ENCODE results near the gene LINS1. TPM values are rescaled to one million over a fixed set of nuclear protein-coding genes. Genes with fewer than 3 reads are reported as not detected.

Gene LINS1
- 4.1 and 5.0 TPM in 2 replicates for total RNA-seq

GRCh38 chr15:100602064-100602822 is at the start of gene LINS1, which contains the start of gene ASB7:
TSS of gene LINS1 (minus strand) at chr15:100602184. CDS start at chr15:100580842, 21,342 bp downstream.
TSS of gene ASB7 (plus strand) at chr15:100602589. CDS start at chr15:100612217, 9,628 bp downstream.
- DNase-seq (ENCODE audit: low read depth in 2 of 2), result peak; percentile 100

- DNase-seq (ENCODE audit: low read depth in 2 of 2), result no peak
Observed at GRCh38 chr15:100651253-100651652, 49.3 kb upstream of the LINS1 start.

- DNase-seq (ENCODE audit: low read depth in 2 of 2), result no peak
Observed at GRCh38 chr15:100650685-100651084, 48.7 kb upstream of the LINS1 start.

GRCh38 chr15:100648951-100649350 is 47.0 kb upstream of the LINS1 start:
- no peak for DNase-seq (ENCODE audit: low read depth in 2 of 2)

GRCh38 chr15:100645671-100646070 is 43.7 kb upstream of the LINS1 start:
- no peak for DNase-seq (ENCODE audit: low read depth in 2 of 2)

- no peak for DNase-seq (ENCODE audit: low read depth in 2 of 2)
Observed at GRCh38 chr15:100642950-100643338, 41.0 kb upstream of the LINS1 start.

GRCh38 chr15:100642213-100642949 is 40.4 kb upstream of the LINS1 start:
- DNase-seq (ENCODE audit: low read depth in 2 of 2), result no peak

- no peak for DNase-seq (ENCODE audit: low read depth in 2 of 2)
Observed at GRCh38 chr15:100638177-100638730, 36.3 kb upstream of the LINS1 start.

GRCh38 chr15:100635406-100636071 is 33.6 kb upstream of the LINS1 start:
- peak in 1 of 2 donors; percentile 22 for DNase-seq (ENCODE audit: low read depth in 2 of 2)

- DNase-seq (ENCODE audit: low read depth in 2 of 2), result no peak
Observed at GRCh38 chr15:100633763-100634075, 31.7 kb upstream of the LINS1 start.

GRCh38 chr15:100631831-100632230 is 29.8 kb upstream of the LINS1 start:
- DNase-seq (ENCODE audit: low read depth in 2 of 2), result no peak

GRCh38 chr15:100628746-100629145 is 26.8 kb upstream of the LINS1 start:
- no peak for DNase-seq (ENCODE audit: low read depth in 2 of 2)

GRCh38 chr15:100627789-100628395 is 25.9 kb upstream of the LINS1 start:
- peak; percentile 85 to 89 for DNase-seq (ENCODE audit: low read depth in 2 of 2)

GRCh38 chr15:100623301-100623700 is 21.3 kb upstream of the LINS1 start:
- no peak for DNase-seq (ENCODE audit: low read depth in 2 of 2)

GRCh38 chr15:100616700-100617099 is 14.7 kb upstream of the LINS1 start:
- DNase-seq (ENCODE audit: low read depth in 2 of 2), result no peak

GRCh38 chr15:100615801-100616200 is 13.8 kb upstream of the LINS1 start:
- no peak for DNase-seq (ENCODE audit: low read depth in 2 of 2)

GRCh38 chr15:100614918-100615317 is 12.9 kb upstream of the LINS1 start:
- no peak for DNase-seq (ENCODE audit: low read depth in 2 of 2)

GRCh38 chr15:100614336-100614735 is 12.4 kb upstream of the LINS1 start:
- no peak for DNase-seq (ENCODE audit: low read depth in 2 of 2)

GRCh38 chr15:100613208-100613607 is 11.2 kb upstream of the LINS1 start:
- DNase-seq (ENCODE audit: low read depth in 2 of 2), result no peak

GRCh38 chr15:100612539-100612938 is 10.6 kb upstream of the LINS1 start:
- DNase-seq (ENCODE audit: low read depth in 2 of 2), result no peak

GRCh38 chr15:100602823-100603393 is 924 bp upstream of the LINS1 start:
- peak; percentile 11 to 48 for DNase-seq (ENCODE audit: low read depth in 2 of 2)

Data from lung microvascular endothelial cell (primary cell).